ENCODE results near the gene TMPRSS12. TPM values are rescaled to one million over a fixed set of nuclear protein-coding genes. Genes with fewer than 3 reads are reported as not detected.
A peak's percentile ranks its signal among the peaks of the same experiment; 100 is the strongest.
"Not testable (repeated sequence)": the region's sequence is repeated elsewhere in the genome, so short reads cannot be mapped to it uniquely, and the experiment has no call there.

The TMPRSS12 gene
- total RNA-seq, 2 donors from 2014 or later, result not detected

DNA sequence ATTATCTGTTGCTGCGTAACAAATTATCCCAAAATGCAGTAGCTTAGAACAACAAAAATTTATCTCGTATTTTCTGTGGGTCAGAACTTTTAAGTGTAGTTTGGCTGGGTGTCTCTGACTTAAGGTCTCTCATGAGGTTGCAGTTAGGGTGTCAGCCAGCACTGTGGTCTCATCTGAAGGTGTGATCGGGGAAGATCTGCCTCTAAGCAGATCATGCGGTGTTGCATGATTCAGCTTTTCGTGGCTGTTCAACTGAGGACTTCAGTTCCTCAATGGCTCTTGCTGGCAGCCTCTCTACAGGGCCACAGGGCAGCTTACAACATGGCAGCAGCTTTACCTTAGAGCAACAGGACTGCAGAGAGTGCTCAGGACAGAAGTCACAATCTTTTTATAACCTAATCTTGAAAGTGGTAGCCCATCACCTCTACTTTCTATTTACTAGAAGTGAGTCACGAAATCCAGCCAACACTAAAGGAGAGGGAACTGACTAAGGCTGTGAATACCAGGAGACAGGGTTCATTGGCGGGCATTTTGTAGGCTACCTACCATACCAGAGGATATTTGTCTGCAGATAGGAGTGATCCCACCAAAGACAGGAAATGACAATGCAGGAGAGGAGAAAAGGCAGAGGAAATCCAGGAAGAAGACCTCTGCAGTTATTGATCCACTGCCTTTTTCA is 1.8 kb upstream of the TMPRSS12 start:
- Mint-ChIP-seq H3K36me3 (ENCODE audit: low read depth) (no peaks in the 10 kb centered on the region), H3K27ac (no peak overlapping the region), H3K4me1 (no peaks in the 10 kb centered on the region), H3K4me3 (no peak overlapping the region), H3K27me3 (peaks cover 11% of the 10 kb centered on the region), H3K9me3 (no peaks in the 10 kb centered on the region)
- peak; percentile 62 for ATAC-seq (replicated peaks)

GRCh38 chr12:50841716-50842531 is 802 bp upstream of the TMPRSS12 start:
- no peaks in the 10 kb centered on the region for H3K36me3 Mint-ChIP-seq (ENCODE audit: low read depth)
- no peak overlapping the region for H3K4me3 Mint-ChIP-seq
- peak; percentile 74 for ATAC-seq (replicated peaks)
- no peak overlapping the region for H3K27ac Mint-ChIP-seq
- no peaks in the 10 kb centered on the region for H3K4me1 Mint-ChIP-seq
- peaks cover 7% of the 10 kb centered on the region for H3K27me3 Mint-ChIP-seq
- H3K9me3 Mint-ChIP-seq, result no peaks in the 10 kb centered on the region

- no peaks in the 10 kb centered on the region for H3K9me3 Mint-ChIP-seq
- H3K36me3 Mint-ChIP-seq (ENCODE audit: low read depth), result no peaks in the 10 kb centered on the region
- no peak for ATAC-seq (replicated peaks)
Observed at GRCh38 chr12:50845021-50845647, 2.4 kb downstream of the TMPRSS12 start.

GRCh38 chr12:50848963-50849362 is 6.2 kb downstream of the TMPRSS12 start:
- Mint-ChIP-seq H3K27ac (no peak overlapping the region), H3K4me1 (no peaks in the 10 kb centered on the region), H3K9me3 (no peaks in the 10 kb centered on the region), H3K36me3 (ENCODE audit: low read depth) (no peaks in the 10 kb centered on the region), H3K4me3 (no peak overlapping the region), H3K27me3 (peaks cover 19% of the 10 kb centered on the region)
- no peak for ATAC-seq (replicated peaks)

More at GRCh38 chr12:50845021-50845647, 2.4 kb downstream of the TMPRSS12 start:
- Mint-ChIP-seq H3K4me3 (no peak overlapping the region), H3K27me3 (peaks cover 12% of the 10 kb centered on the region), H3K4me1 (no peaks in the 10 kb centered on the region), H3K27ac (no peak overlapping the region)

- not testable (repeated sequence) for H3K4me1 Mint-ChIP-seq; H3K27me3 Mint-ChIP-seq; H3K4me3 Mint-ChIP-seq; H3K9me3 Mint-ChIP-seq; H3K36me3 Mint-ChIP-seq (ENCODE audit: low read depth); H3K27ac Mint-ChIP-seq; ATAC-seq (replicated peaks)
Observed at GRCh38 chr12:50855218-50855617, 12.5 kb downstream of the TMPRSS12 start.

- not testable (repeated sequence) for ATAC-seq (replicated peaks); H3K9me3 Mint-ChIP-seq; H3K27ac Mint-ChIP-seq; H3K27me3 Mint-ChIP-seq; H3K4me3 Mint-ChIP-seq; H3K4me1 Mint-ChIP-seq; H3K36me3 Mint-ChIP-seq (ENCODE audit: low read depth)
Observed at GRCh38 chr12:50855679-50856078, 13.0 kb downstream of the TMPRSS12 start.

DNA sequence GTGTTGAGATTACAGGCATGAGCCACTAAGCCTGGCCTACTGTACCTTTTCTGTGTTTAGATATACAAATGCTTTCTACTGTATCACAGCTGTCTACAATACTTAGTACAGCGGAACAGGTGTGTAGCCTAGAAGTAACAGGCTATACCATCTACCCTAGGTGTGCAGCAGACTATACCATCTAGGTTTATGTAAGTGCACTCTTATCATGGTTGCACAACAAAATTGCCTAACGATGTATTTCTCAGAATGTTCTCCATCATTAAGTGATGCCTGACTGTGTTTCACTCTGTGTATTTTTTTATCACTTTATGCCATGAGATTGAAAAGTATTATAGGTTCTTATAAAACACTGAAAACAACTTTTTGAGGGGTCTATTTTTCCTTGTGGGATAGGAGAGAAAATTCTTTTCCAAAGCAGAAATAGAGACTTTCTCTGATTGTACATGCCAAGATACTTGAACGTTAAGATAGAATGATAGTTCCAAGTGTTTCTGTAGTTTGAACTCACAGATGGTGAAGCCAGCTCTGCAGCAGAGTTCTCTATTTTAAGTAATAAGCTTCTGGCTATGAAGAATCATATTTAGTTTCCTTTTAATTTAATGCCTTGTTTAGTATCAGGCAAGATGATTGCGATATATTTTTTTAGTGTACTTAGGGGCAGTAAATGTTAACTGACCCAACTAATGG is 17.0 kb downstream of the TMPRSS12 start:
- no peak for ATAC-seq (replicated peaks)
- H3K4me1 Mint-ChIP-seq, result peaks cover 4% of the 10 kb centered on the region
- peaks cover 6% of the 10 kb centered on the region for H3K27me3 Mint-ChIP-seq
- H3K27ac Mint-ChIP-seq, result no peak overlapping the region
- H3K36me3 Mint-ChIP-seq (ENCODE audit: low read depth), result no peaks in the 10 kb centered on the region
- no peak overlapping the region for H3K4me3 Mint-ChIP-seq
- no peaks in the 10 kb centered on the region for H3K9me3 Mint-ChIP-seq

- no peak overlapping the region for H3K4me3 Mint-ChIP-seq
- no peak for ATAC-seq (replicated peaks)
- peaks cover 5% of the 10 kb centered on the region for H3K27me3 Mint-ChIP-seq
- no peaks in the 10 kb centered on the region for H3K36me3 Mint-ChIP-seq (ENCODE audit: low read depth)
- no peak overlapping the region for H3K27ac Mint-ChIP-seq
- H3K4me1 Mint-ChIP-seq, result peaks cover 2% of the 10 kb centered on the region
- no peaks in the 10 kb centered on the region for H3K9me3 Mint-ChIP-seq
Observed at GRCh38 chr12:50862316-50862715, 19.6 kb downstream of the TMPRSS12 start.

DNA sequence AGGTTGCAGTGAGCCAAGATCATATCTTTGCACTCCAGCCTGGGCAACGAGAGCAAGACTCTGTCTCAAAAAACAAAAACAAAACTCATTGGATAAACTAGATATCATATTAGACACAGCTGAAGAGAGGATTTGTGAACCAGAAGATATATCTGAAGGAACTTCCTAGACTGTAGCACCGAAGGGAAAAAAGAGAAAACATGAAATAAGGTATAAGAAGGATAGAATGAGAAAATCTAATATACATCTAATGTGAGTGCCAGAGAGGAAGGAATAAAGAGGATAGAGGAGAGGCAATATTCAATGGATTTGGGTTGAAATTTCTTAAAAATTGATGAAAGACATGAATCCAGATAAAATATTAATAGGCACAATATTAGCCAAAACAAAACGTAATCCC is 22.5 kb downstream of the TMPRSS12 start:
- Mint-ChIP-seq H3K4me1 (peaks cover 4% of the 10 kb centered on the region), H3K4me3 (no peak overlapping the region), H3K9me3 (peaks cover 3% of the 10 kb centered on the region), H3K27ac (no peak overlapping the region), H3K36me3 (ENCODE audit: low read depth) (no peaks in the 10 kb centered on the region), H3K27me3 (peaks cover 7% of the 10 kb centered on the region)
- ATAC-seq (replicated peaks), result no peak

GRCh38 chr12:50868881-50869280 is 26.2 kb downstream of the TMPRSS12 start:
- H3K4me1 Mint-ChIP-seq; H3K4me3 Mint-ChIP-seq; ATAC-seq (replicated peaks); H3K27ac Mint-ChIP-seq; H3K27me3 Mint-ChIP-seq; H3K36me3 Mint-ChIP-seq (ENCODE audit: low read depth); H3K9me3 Mint-ChIP-seq: not testable (repeated sequence)

DNA sequence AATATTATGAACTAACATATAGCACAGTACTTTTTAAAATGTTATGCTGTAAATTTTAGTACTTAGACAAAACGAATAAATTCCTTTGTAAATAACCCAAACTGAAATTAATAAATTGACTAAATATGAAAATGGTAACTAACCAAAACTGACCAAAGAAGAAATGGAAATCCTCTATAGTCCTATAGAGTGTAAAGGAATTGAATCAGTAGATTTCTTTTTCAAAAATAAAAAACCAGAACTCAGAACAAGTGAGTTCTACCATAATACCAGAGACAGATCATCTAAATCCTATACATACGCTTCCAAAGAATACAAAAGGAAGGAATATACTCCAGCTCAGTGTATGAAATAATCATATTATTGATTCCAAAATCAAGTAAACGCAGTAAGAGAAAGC is 39.8 kb downstream of the TMPRSS12 start:
- no peaks in the 10 kb centered on the region for H3K36me3 Mint-ChIP-seq (ENCODE audit: low read depth)
- no peaks in the 10 kb centered on the region for H3K4me1 Mint-ChIP-seq
- no peaks in the 10 kb centered on the region for H3K9me3 Mint-ChIP-seq
- no peak overlapping the region for H3K4me3 Mint-ChIP-seq
- no peaks in the 10 kb centered on the region for H3K27me3 Mint-ChIP-seq
- ATAC-seq (replicated peaks), result no peak
- H3K27ac Mint-ChIP-seq, result no peak overlapping the region

GRCh38 chr12:50887191-50887590 is 44.5 kb downstream of the TMPRSS12 start:
- Mint-ChIP-seq H3K9me3 (no peaks in the 10 kb centered on the region), H3K36me3 (ENCODE audit: low read depth) (no peaks in the 10 kb centered on the region), H3K27me3 (no peaks in the 10 kb centered on the region), H3K4me3 (no peak overlapping the region), H3K27ac (no peak overlapping the region), H3K4me1 (no peaks in the 10 kb centered on the region)
- ATAC-seq (replicated peaks), result no peak

DNA sequence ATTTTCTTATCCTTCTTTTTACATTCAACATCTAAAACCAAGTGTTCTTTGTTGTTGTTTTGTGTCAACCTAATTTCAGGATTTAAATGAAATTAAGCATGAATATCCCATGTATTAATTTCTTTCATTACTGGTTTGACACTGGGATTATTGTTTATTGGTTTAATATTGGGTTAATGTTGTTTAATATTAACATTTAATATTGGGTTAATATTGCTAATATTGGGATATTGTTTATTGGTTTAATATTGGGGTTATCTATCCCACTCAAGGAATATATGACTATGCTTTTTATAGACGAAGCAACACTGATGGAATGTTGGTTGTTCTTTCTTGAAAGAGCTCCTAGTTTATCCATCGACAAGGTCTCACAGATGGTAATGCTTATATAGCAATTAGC is 45.9 kb downstream of the TMPRSS12 start:
- no peaks in the 10 kb centered on the region for H3K36me3 Mint-ChIP-seq (ENCODE audit: low read depth)
- H3K4me3 Mint-ChIP-seq, result no peak overlapping the region
- H3K27me3 Mint-ChIP-seq, result no peaks in the 10 kb centered on the region
- no peak for ATAC-seq (replicated peaks)
- H3K27ac Mint-ChIP-seq, result no peak overlapping the region
- H3K9me3 Mint-ChIP-seq, result no peaks in the 10 kb centered on the region
- no peaks in the 10 kb centered on the region for H3K4me1 Mint-ChIP-seq

GRCh38 chr12:50894241-50894640 is 51.5 kb downstream of the TMPRSS12 start:
- no peak overlapping the region for H3K4me3 Mint-ChIP-seq
- ATAC-seq (replicated peaks), result no peak
- no peaks in the 10 kb centered on the region for H3K27me3 Mint-ChIP-seq
- no peaks in the 10 kb centered on the region for H3K9me3 Mint-ChIP-seq
- no peaks in the 10 kb centered on the region for H3K4me1 Mint-ChIP-seq
- H3K27ac Mint-ChIP-seq, result no peak overlapping the region
- H3K36me3 Mint-ChIP-seq (ENCODE audit: low read depth), result no peaks in the 10 kb centered on the region
